ENCODE measurements around the gene UST. TPM values are rescaled to one million over a fixed set of nuclear protein-coding genes. Genes with fewer than 3 reads are reported as not detected.

The UST gene
- total RNA-seq, 1 donor from 2014 or later: 17.1 TPM

- Mint-ChIP-seq H3K4me3 (ENCODE audit: unreplicated experiment) (no peak overlapping the region), H3K27me3 (ENCODE audit: low read depth) (no peaks in the 10 kb centered on the region), H3K27ac (ENCODE audit: unreplicated experiment) (no peak overlapping the region), H3K36me3 (ENCODE audit: low read depth) (peaks cover 7% of the 10 kb centered on the region), H3K9me3 (ENCODE audit: low read depth) (no peaks in the 10 kb centered on the region), H3K4me1 (ENCODE audit: low read depth) (peaks cover 30% of the 10 kb centered on the region)
- no peak for TF ChIP-seq CTCF (IDR thresholded peaks at IDR 0.05)
- no peak for DNase-seq (ENCODE audit: low spot score)
Observed at GRCh38 chr6:148986608-148987007, 239.8 kb downstream of the UST start.

- H3K36me3 Mint-ChIP-seq (ENCODE audit: low read depth): peaks cover 7% of the 10 kb centered on the region
- peaks cover 27% of the 10 kb centered on the region for H3K4me1 Mint-ChIP-seq (ENCODE audit: low read depth)
- no peak overlapping the region for H3K4me3 Mint-ChIP-seq (ENCODE audit: unreplicated experiment)
- TF ChIP-seq CTCF (IDR thresholded peaks at IDR 0.05): no peak
- H3K27ac Mint-ChIP-seq (ENCODE audit: unreplicated experiment): no peak overlapping the region
- no peak for DNase-seq (ENCODE audit: low spot score)
- H3K27me3 Mint-ChIP-seq (ENCODE audit: low read depth): no peaks in the 10 kb centered on the region
- no peaks in the 10 kb centered on the region for H3K9me3 Mint-ChIP-seq (ENCODE audit: low read depth)
Observed at GRCh38 chr6:148987982-148988381, 241.2 kb downstream of the UST start.

GRCh38 chr6:148989585-148989984 is 242.8 kb downstream of the UST start:
- TF ChIP-seq CTCF (IDR thresholded peaks at IDR 0.05): no peak
- Mint-ChIP-seq H3K27me3 (ENCODE audit: low read depth) (no peaks in the 10 kb centered on the region), H3K27ac (ENCODE audit: unreplicated experiment) (no peak overlapping the region), H3K4me1 (ENCODE audit: low read depth) (peaks cover 25% of the 10 kb centered on the region), H3K9me3 (ENCODE audit: low read depth) (peaks cover 3% of the 10 kb centered on the region), H3K4me3 (ENCODE audit: unreplicated experiment) (no peak overlapping the region), H3K36me3 (ENCODE audit: low read depth) (peaks cover 9% of the 10 kb centered on the region)
- no peak for DNase-seq (ENCODE audit: low spot score)

GRCh38 chr6:148990403-148990802 is 243.6 kb downstream of the UST start:
- Mint-ChIP-seq H3K4me3 (ENCODE audit: unreplicated experiment) (no peak overlapping the region), H3K9me3 (ENCODE audit: low read depth) (peaks cover 3% of the 10 kb centered on the region), H3K27me3 (ENCODE audit: low read depth) (no peaks in the 10 kb centered on the region), H3K36me3 (ENCODE audit: low read depth) (peaks cover 9% of the 10 kb centered on the region), H3K27ac (ENCODE audit: unreplicated experiment) (peak overlapping the region; percentile 28), H3K4me1 (ENCODE audit: low read depth) (peaks cover 20% of the 10 kb centered on the region)
- DNase-seq (ENCODE audit: low spot score): no peak
- TF ChIP-seq CTCF (IDR thresholded peaks at IDR 0.05): no peak

- Mint-ChIP-seq H3K9me3 (ENCODE audit: low read depth) (peaks cover 18% of the 10 kb centered on the region), H3K4me3 (ENCODE audit: unreplicated experiment) (no peak overlapping the region), H3K4me1 (ENCODE audit: low read depth) (peaks cover 51% of the 10 kb centered on the region), H3K27me3 (ENCODE audit: low read depth) (no peaks in the 10 kb centered on the region), H3K36me3 (ENCODE audit: low read depth) (peaks cover 11% of the 10 kb centered on the region), H3K27ac (ENCODE audit: unreplicated experiment) (peak overlapping the region; percentile 86)
- no peak for DNase-seq (ENCODE audit: low spot score)
- no peak for TF ChIP-seq CTCF (IDR thresholded peaks at IDR 0.05)
Observed at GRCh38 chr6:148996815-148997214, 250.0 kb downstream of the UST start.
